WTC11 (cell line): ENCODE measurements around the gene FFAR1. TPM values are rescaled to one million over a fixed set of nuclear protein-coding genes. Genes with fewer than 3 reads are reported as not detected.

ENCODE experiments used
- ATAC-seq: fragments of 200-7000 bp; cut with Tn5 transposase; 2 replicates; pipeline ENCODE4 v1.10.0; 2021; ENCODE audit warnings: mild to moderate bottlenecking, moderate library complexity
- CTCF ChIA-PET: fragments of 300-600 bp; sonication (Branson Sonifier 250); formaldehyde crosslinking; loops from one replicate; lab custom pipeline; 2021; ENCODE audit warnings: antibody characterized with exemption; lab: Charles Lee
- POLR2A ChIA-PET: fragments of 350-600 bp; sonication (Branson Sonifier 250); formaldehyde crosslinking; loops from one replicate; lab custom pipeline; 2021; ENCODE audit warnings: antibody characterized with exemption; lab: Charles Lee
- DNase-seq: peaks from one replicate; pipeline ENCODE4 v3.0.0; 2021; ENCODE audit warnings: low spot score
- H3K27ac Mint-ChIP-seq: 2 replicates; pipeline ENCODE4 v1.8.0; 2021; ENCODE audit warnings: mixed read lengths
- H3K27me3 Mint-ChIP-seq: 2 replicates; pipeline ENCODE4 v1.8.0; 2021; ENCODE audit warnings: low read depth, mild to moderate bottlenecking, moderate library complexity, mixed read lengths
- H3K36me3 Mint-ChIP-seq: 2 replicates; pipeline ENCODE4 v1.8.0; 2021; ENCODE audit warnings: mixed read lengths
- H3K4me1 Mint-ChIP-seq: 2 replicates; pipeline ENCODE4 v1.8.0; 2022; ENCODE audit warnings: mixed read lengths
- H3K4me3 Mint-ChIP-seq: 2 replicates; pipeline ENCODE4 v1.8.0; 2021; ENCODE audit warnings: mild to moderate bottlenecking, moderate library complexity, mixed read lengths
- H3K9me3 Mint-ChIP-seq: 2 replicates; pipeline ENCODE4 v1.8.0; 2021; ENCODE audit warnings: mixed read lengths
- AR ChIP-seq: fragments of 250-450 bp; sonication (Bioruptor Pico); IDR thresholded peaks from 2 replicates; pipeline ENCODE4 v1.9.0; 2021; ENCODE audit warnings: mild to moderate bottlenecking
- ATF6 ChIP-seq: sonication (generic); formaldehyde crosslinking; IDR thresholded peaks from 2 replicates; pipeline ENCODE4 v1.8.1; 2023; ENCODE audit warnings: mild to moderate bottlenecking, missing genetic modification reagents
- CDX4 ChIP-seq: fragments of 250-450 bp; sonication (Bioruptor Pico); IDR thresholded peaks from 2 replicates; pipeline ENCODE4 v1.9.0; 2021; ENCODE audit warnings: moderate library complexity, mild to moderate bottlenecking, inconsistent platforms, borderline replicate concordance
- FOXP4 ChIP-seq: sonication (generic); formaldehyde crosslinking; IDR thresholded peaks from 2 replicates; pipeline ENCODE4 v1.8.0; 2022; ENCODE audit warnings: mild to moderate bottlenecking, missing genetic modification reagents
- HMGA2 ChIP-seq: fragments of 250-450 bp; sonication (Bioruptor Pico); IDR thresholded peaks from 2 replicates; pipeline ENCODE4 v1.4.0; 2021; ENCODE audit warnings: mild to moderate bottlenecking, moderate library complexity
- JUN ChIP-seq: sonication (generic); formaldehyde crosslinking; IDR thresholded peaks from 2 replicates; pipeline ENCODE4 v1.8.0; 2023; ENCODE audit warnings: mild to moderate bottlenecking, missing genetic modification reagents
- NR3C1 ChIP-seq: sonication (generic); formaldehyde crosslinking; conservative IDR thresholded peaks from 2 replicates; pipeline ENCODE4 v1.8.1; 2023; ENCODE audit warnings: low read depth, mild to moderate bottlenecking, missing genetic modification reagents
- SOX15 ChIP-seq: fragments of 250-450 bp; sonication (Bioruptor Pico); IDR thresholded peaks from 2 replicates; pipeline ENCODE4 v1.9.0; 2021; ENCODE audit warnings: mild to moderate bottlenecking
- TEAD1 ChIP-seq: sonication (generic); formaldehyde crosslinking; IDR thresholded peaks from 2 replicates; pipeline ENCODE4 v1.8.0; 2022; ENCODE audit warnings: mild to moderate bottlenecking, missing genetic modification reagents
- TP53 ChIP-seq: sonication (generic); formaldehyde crosslinking; IDR thresholded peaks from 2 replicates; pipeline ENCODE4 v1.8.1; 2023; ENCODE audit warnings: mild to moderate bottlenecking, missing genetic modification reagents
- ZNF232 ChIP-seq: sonication (generic); formaldehyde crosslinking; IDR thresholded peaks from 2 replicates; pipeline ENCODE4 v1.8.0; 2022; ENCODE audit warnings: mild to moderate bottlenecking, missing genetic modification reagents
- ZNF317 ChIP-seq: sonication (generic); formaldehyde crosslinking; IDR thresholded peaks from 2 replicates; pipeline ENCODE4 v1.8.1; 2023; ENCODE audit warnings: low read depth, mild to moderate bottlenecking, moderate library complexity, missing genetic modification reagents, borderline replicate concordance
- ZNF532 ChIP-seq: fragments of 250-450 bp; sonication (Bioruptor Pico); IDR thresholded peaks from 2 replicates; pipeline ENCODE4 v1.9.0; 2021; ENCODE audit warnings: mild to moderate bottlenecking, borderline replicate concordance
- total RNA-seq: library from RNA; stranded (reverse); gene quantifications from 3 replicates; pipeline ENCODE4 v1.2.3, GENCODE V29; 2021

Gene FFAR1
- total RNA-seq, 1 experiment from 2014 or later, result 0.07 TPM

GRCh38 chr19:35351411-35352176 lies 3.9 kb downstream of the FFAR1 start (continued):
- no peak for TF ChIP-seq ZNF532 (CRISPR knock-in tag)
- no peak for TF ChIP-seq TP53 (CRISPR knock-in tag)
- no peak for TF ChIP-seq SOX15
- TF ChIP-seq JUN (CRISPR knock-in tag), result no peak
- TF ChIP-seq ATF6, result no peak
- TF ChIP-seq TEAD1 (CRISPR knock-in tag), result no peak
- no peak for TF ChIP-seq CDX4 (CRISPR knock-in tag)

GRCh38 chr19:35352177-35352447 lies 4.4 kb downstream of the FFAR1 start:
- no peak overlapping the region for H3K4me3 Mint-ChIP-seq
- H3K36me3 Mint-ChIP-seq, result no peaks in the 10 kb centered on the region
- no peaks in the 10 kb centered on the region for H3K27me3 Mint-ChIP-seq
- no peak for DNase-seq
- H3K27ac Mint-ChIP-seq, result no peak overlapping the region
- no peak for ATAC-seq
- CTCF ChIA-PET, result interaction anchor here (0.6 to 2.4 kb wide), 42 partner anchors 10 to 350 kb away, joined by 3 to 24 read pairs (median 5); partner anchors contain the start of genes CD22, FFAR2, KRTDAP and LGI4
- POLR2A ChIA-PET, result interaction anchor here (0.6 kb wide), 1 partner anchor 138 kb away, joined by 3 read pairs; no protein-coding TSS in a partner anchor
- no peaks in the 10 kb centered on the region for H3K9me3 Mint-ChIP-seq
- H3K4me1 Mint-ChIP-seq, result peaks cover 5% of the 10 kb centered on the region
- TF ChIP-seq AR (CRISPR knock-in tag), result no peak
- TF ChIP-seq FOXP4 (CRISPR knock-in tag), result no peak
- no peak for TF ChIP-seq SOX15
- no peak for TF ChIP-seq HMGA2
- no peak for TF ChIP-seq ZNF232 (CRISPR knock-in tag)
- TF ChIP-seq NR3C1, result no peak
- TF ChIP-seq ZNF317 (CRISPR knock-in tag), result no peak
